ENCODE measurements around the gene HOXD4. TPM values are rescaled to one million over a fixed set of nuclear protein-coding genes. Genes with fewer than 3 reads are reported as not detected.

HOXD4 gene
- total and polyA plus RNA-seq, 3 donors from 2014 or later: 2.7 to 13.3 (median 11.5) TPM

- Histone ChIP-seq H3K27me3 (no peaks in the 10 kb centered on the region), H3K4me3 (no peak overlapping the region), H3K4me1 (no peaks in the 10 kb centered on the region), H3K36me3 (ENCODE audit: low read depth, missing control alignments) (no peaks in the 10 kb centered on the region), H3K27ac (no peak overlapping the region), H3K9me3 (no peaks in the 10 kb centered on the region)
- TF ChIP-seq, protein P1, sequence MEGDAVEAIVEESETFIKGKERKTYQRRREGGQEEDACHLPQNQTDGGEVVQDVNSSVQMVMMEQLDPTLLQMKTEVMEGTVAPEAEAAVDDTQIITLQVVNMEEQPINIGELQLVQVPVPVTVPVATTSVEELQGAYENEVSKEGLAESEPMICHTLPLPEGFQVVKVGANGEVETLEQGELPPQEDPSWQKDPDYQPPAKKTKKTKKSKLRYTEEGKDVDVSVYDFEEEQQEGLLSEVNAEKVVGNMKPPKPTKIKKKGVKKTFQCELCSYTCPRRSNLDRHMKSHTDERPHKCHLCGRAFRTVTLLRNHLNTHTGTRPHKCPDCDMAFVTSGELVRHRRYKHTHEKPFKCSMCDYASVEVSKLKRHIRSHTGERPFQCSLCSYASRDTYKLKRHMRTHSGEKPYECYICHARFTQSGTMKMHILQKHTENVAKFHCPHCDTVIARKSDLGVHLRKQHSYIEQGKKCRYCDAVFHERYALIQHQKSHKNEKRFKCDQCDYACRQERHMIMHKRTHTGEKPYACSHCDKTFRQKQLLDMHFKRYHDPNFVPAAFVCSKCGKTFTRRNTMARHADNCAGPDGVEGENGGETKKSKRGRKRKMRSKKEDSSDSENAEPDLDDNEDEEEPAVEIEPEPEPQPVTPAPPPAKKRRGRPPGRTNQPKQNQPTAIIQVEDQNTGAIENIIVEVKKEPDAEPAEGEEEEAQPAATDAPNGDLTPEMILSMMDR (IDR thresholded peaks at IDR 0.05): no peak
- TF ChIP-seq POLR2A (IDR thresholded peaks at IDR 0.05): no peak
- no peak for DNase-seq
- WGBS, 2 donors: 45 to 55% methylated on average over 26 of the region's 26 CpGs
- intact Hi-C loops (cut with DNase I; ENCODE audit: low total_unique reads): no loop called here
These were observed 37.0 kb upstream of the HOXD4 start for GRCh38 chr2:176114120-176114929.

DNA sequence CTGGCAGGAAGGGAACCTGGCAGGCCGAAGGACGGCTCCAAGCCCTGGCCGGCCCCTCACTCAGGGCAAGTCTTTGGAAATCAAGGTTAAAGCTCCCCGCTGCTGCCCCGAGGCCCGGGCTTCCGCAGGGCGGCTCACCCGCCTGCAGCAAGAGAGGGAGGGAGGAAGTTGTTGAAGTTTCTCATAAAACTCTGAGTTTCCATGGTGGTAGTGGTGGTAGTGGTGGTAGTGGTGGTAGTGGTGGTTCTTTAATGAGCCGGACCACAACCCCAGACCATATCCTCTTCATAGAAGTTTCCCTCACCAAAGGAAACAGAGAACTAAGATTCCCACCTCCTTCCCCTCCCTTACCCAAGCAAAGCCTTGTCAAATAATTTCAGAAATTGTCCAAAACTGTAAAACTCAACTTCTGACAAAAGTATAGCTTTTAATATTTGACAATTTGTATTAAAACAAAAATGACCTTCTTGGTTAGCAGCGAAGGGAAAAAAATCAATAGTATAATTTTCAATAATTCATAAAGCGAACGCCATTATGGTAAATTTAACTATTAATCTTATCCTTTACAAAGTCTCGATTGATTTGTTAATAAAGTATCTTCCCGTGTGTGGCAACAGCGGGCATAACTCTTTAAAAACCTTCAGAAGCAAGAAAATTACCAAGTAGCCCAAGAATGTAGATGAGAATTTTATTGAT, 36.3 kb upstream of the HOXD4 start:
- WGBS, 2 donors: 54 to 63% methylated on average over 16 of the region's 16 CpGs
- TF ChIP-seq, protein P1 (IDR thresholded peaks at IDR 0.05): no peak
- no peak for TF ChIP-seq POLR2A (IDR thresholded peaks at IDR 0.05)
- Histone ChIP-seq H3K4me1 (no peaks in the 10 kb centered on the region), H3K27ac (peak overlapping the region in 1 of 2 donors; percentile 87), H3K4me3 (no peak overlapping the region), H3K27me3 (no peaks in the 10 kb centered on the region), H3K9me3 (no peaks in the 10 kb centered on the region), H3K36me3 (ENCODE audit: low read depth, missing control alignments) (no peaks in the 10 kb centered on the region)
- intact Hi-C loops (cut with DNase I; ENCODE audit: low total_unique reads): no loop called here
- no peak for DNase-seq

- Histone ChIP-seq H3K27ac (peak within 1 kb of the TSS; percentile 95 to 98), H3K27me3 (no peaks in the 10 kb centered on the region), H3K9me3 (no peaks in the 10 kb centered on the region), H3K4me3 (peak within 1 kb of the TSS; percentile 46 to 51), H3K36me3 (ENCODE audit: low read depth, missing control alignments) (no peaks in the 10 kb centered on the region), H3K4me1 (no peaks in the 10 kb centered on the region)
- WGBS, 2 donors: 1 to 3% methylated on average over 23 to 51 of the region's 66 CpGs
- TF ChIP-seq, protein P1 (IDR thresholded peaks at IDR 0.05): peak; percentile 33 to 50 (median 41)
- TF ChIP-seq POLR2A (IDR thresholded peaks at IDR 0.05): peak; percentile 28
- DNase-seq: peak; percentile 90
- intact Hi-C loops (cut with DNase I; ENCODE audit: low total_unique reads): no loop called here
These were observed 35.2 kb upstream of the HOXD4 start, which contains the start of gene HOXD10 for GRCh38 chr2:176115883-176116813. HOXD10 (plus strand) TSS chr2:176116778; CDS start chr2:176116834, 56 bp downstream.

GRCh38 chr2:176117162-176117822, 34.1 kb upstream of the HOXD4 start:
- H3K27me3 ChIP-seq: no peaks in the 10 kb centered on the region
- no peak for DNase-seq
- H3K9me3 ChIP-seq: no peaks in the 10 kb centered on the region
- H3K4me1 ChIP-seq: no peaks in the 10 kb centered on the region
- H3K36me3 ChIP-seq (ENCODE audit: low read depth, missing control alignments): no peaks in the 10 kb centered on the region
- intact Hi-C loops (cut with DNase I; ENCODE audit: low total_unique reads): no loop called here
- TF ChIP-seq, protein P1 (IDR thresholded peaks at IDR 0.05): no peak
- no peak for TF ChIP-seq POLR2A (IDR thresholded peaks at IDR 0.05)
- 0 to 4% methylated on average over 2 to 40 of the region's 40 CpGs for WGBS, 2 donors
- H3K27ac ChIP-seq: peak overlapping the region; percentile 95 to 98
- H3K4me3 ChIP-seq: peak overlapping the region; percentile 46 to 51
